Hepatocyte (in vitro differentiated cells): ENCODE results near the gene GDPGP1.
"Not testable (repeated sequence)": the region's sequence is repeated elsewhere in the genome, so short reads cannot be mapped to it uniquely, and the experiment has no call there.

Source experiments
- EZH2 ChIP-seq: fragments of 200-600 bp; sonication (generic); IDR thresholded peaks from 2 replicates; pipeline ENCODE4 v1.6.1; 2016; ENCODE audit warnings: antibody characterized with exemption, mild to moderate bottlenecking, borderline replicate concordance
- EZH2phosphoT487 ChIP-seq: fragments of 200-600 bp; sonication (generic); IDR thresholded peaks from one replicate; pipeline ENCODE4 v1.6.1; 2018; ENCODE audit warnings: antibody characterized with exemption, mild to moderate bottlenecking, low read depth, moderate library complexity; ENCODE audit not compliant: unreplicated experiment, severe bottlenecking
- TF ChIP-seq, protein P1 (sequence below): fragments of 200-600 bp; sonication (generic); IDR thresholded peaks from 2 replicates; pipeline ENCODE4 v1.5.1; 2016; ENCODE audit warnings: antibody characterized with exemption, mild to moderate bottlenecking; ENCODE audit not compliant: poor library complexity

- TF ChIP-seq EZH2, EZH2phosphoT487: not testable (repeated sequence)
- TF ChIP-seq, protein P1, sequence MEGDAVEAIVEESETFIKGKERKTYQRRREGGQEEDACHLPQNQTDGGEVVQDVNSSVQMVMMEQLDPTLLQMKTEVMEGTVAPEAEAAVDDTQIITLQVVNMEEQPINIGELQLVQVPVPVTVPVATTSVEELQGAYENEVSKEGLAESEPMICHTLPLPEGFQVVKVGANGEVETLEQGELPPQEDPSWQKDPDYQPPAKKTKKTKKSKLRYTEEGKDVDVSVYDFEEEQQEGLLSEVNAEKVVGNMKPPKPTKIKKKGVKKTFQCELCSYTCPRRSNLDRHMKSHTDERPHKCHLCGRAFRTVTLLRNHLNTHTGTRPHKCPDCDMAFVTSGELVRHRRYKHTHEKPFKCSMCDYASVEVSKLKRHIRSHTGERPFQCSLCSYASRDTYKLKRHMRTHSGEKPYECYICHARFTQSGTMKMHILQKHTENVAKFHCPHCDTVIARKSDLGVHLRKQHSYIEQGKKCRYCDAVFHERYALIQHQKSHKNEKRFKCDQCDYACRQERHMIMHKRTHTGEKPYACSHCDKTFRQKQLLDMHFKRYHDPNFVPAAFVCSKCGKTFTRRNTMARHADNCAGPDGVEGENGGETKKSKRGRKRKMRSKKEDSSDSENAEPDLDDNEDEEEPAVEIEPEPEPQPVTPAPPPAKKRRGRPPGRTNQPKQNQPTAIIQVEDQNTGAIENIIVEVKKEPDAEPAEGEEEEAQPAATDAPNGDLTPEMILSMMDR: not testable (repeated sequence)
These were observed 45.9 kb upstream of the GDPGP1 start for GRCh38 chr15:90188065-90188464.
